HFFc6 (cell line): Measurements from ENCODE around the gene KIRREL3. TPM values are rescaled to one million over a fixed set of nuclear protein-coding genes. Genes with fewer than 3 reads are reported as not detected.
"Not testable (repeated sequence)": the region's sequence is repeated elsewhere in the genome, so short reads cannot be mapped to it uniquely, and the experiment has no call there.

Experiments
- DNase-seq: peaks from one replicate; pipeline ENCODE4 v3.0.0-alpha.2; 2018
- H3K27ac Mint-ChIP-seq: 2 replicates; pipeline ENCODE4 v1.8.0; 2020; ENCODE audit warnings: mild to moderate bottlenecking, mixed read lengths
- H3K27me3 Mint-ChIP-seq: 2 replicates; pipeline ENCODE4 v1.8.0; 2021; ENCODE audit warnings: mild to moderate bottlenecking, moderate library complexity, mixed read lengths; ENCODE audit not compliant: insufficient read depth
- H3K36me3 Mint-ChIP-seq: 2 replicates; pipeline ENCODE4 v1.8.0; 2021; ENCODE audit warnings: low read depth, mixed read lengths
- H3K4me1 Mint-ChIP-seq: 2 replicates; pipeline ENCODE4 v1.8.0; 2020; ENCODE audit warnings: low read depth, mixed read lengths
- H3K4me3 Mint-ChIP-seq: 2 replicates; pipeline ENCODE4 v1.8.0; 2020; ENCODE audit warnings: mild to moderate bottlenecking, moderate library complexity, mixed read lengths
- H3K9me3 Mint-ChIP-seq: 2 replicates; pipeline ENCODE4 v1.8.0; 2020; ENCODE audit warnings: mild to moderate bottlenecking, mixed read lengths
- total RNA-seq, 6 experiments: library from RNA; stranded (reverse); fragmentation: NEBNext Ultra II Directional; extraction: Animal tissue kit (Norgen Biotek cat#: 25700); gene quantifications; 2 replicates in 1 of 6; 3 replicates in 5 of 6; pipeline ENCODE4 v1.2.3, GENCODE V29; 2021
- TF ChIP-seq, protein P1 (sequence below): fragments of 200-600 bp; sonication (generic); IDR thresholded peaks from 2 replicates; pipeline ENCODE4 v1.5.0; 2021; ENCODE audit warnings: antibody characterized with exemption, mild to moderate bottlenecking

Gene KIRREL3
- total RNA-seq, 6 experiments from 2014 or later, result 22.2 to 38.2 (median 33.2) TPM

DNA sequence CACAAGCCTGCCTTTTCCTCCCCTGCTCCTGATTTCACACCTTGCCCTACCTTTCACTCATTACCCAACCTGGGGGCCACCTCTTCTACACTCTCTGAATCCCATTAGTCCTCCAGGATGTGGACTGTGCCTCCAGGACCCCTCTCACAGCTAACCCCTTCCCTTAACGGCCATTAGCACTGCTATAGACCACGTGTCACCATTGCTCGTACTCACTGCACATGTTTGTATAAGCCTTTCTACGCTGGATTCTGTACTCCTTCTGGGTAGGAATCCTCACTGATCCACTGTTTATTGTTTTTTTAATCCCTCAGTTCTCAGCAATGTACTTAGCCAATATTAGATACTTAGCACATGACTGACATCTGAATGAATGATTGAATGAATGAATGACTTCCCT is 40.9 kb downstream of the KIRREL3 start:
- Mint-ChIP-seq H3K4me3 (no peak overlapping the region), H3K36me3 (peaks cover 44% of the 10 kb centered on the region), H3K9me3 (no peaks in the 10 kb centered on the region), H3K4me1 (peaks cover 36% of the 10 kb centered on the region), H3K27me3 (no peaks in the 10 kb centered on the region; the same call in 1 of the 2 replicates), H3K27ac (no peak overlapping the region)
- DNase-seq, result no peak
- TF ChIP-seq, protein P1, sequence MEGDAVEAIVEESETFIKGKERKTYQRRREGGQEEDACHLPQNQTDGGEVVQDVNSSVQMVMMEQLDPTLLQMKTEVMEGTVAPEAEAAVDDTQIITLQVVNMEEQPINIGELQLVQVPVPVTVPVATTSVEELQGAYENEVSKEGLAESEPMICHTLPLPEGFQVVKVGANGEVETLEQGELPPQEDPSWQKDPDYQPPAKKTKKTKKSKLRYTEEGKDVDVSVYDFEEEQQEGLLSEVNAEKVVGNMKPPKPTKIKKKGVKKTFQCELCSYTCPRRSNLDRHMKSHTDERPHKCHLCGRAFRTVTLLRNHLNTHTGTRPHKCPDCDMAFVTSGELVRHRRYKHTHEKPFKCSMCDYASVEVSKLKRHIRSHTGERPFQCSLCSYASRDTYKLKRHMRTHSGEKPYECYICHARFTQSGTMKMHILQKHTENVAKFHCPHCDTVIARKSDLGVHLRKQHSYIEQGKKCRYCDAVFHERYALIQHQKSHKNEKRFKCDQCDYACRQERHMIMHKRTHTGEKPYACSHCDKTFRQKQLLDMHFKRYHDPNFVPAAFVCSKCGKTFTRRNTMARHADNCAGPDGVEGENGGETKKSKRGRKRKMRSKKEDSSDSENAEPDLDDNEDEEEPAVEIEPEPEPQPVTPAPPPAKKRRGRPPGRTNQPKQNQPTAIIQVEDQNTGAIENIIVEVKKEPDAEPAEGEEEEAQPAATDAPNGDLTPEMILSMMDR, result no peak

DNA sequence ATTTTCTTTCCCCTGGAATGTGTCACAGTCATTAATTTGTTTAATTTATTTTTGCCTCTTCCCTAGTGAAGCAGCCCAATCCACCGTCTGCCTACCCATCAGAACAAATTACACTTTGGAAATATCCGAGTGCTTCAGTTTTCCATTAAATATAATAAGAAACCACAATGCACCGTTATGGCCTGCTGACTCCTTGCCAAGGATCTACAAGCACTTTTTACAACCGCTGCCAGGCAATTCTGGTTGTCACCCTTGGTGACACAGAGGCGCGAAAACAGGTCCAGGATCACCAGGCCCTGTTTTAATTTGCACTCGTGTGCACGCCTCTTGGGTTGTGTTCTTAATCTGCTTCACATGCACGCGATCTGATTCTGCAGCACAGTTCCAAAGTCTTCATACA is 43.9 kb downstream of the KIRREL3 start:
- no peak for DNase-seq
- Mint-ChIP-seq H3K9me3 (no peaks in the 10 kb centered on the region), H3K36me3 (peaks cover 48% of the 10 kb centered on the region), H3K27me3 (no peaks in the 10 kb centered on the region; the same call in 1 of the 2 replicates), H3K27ac (no peak overlapping the region), H3K4me3 (no peak overlapping the region), H3K4me1 (peaks cover 21% of the 10 kb centered on the region)
- TF ChIP-seq, protein P1, result no peak

DNA sequence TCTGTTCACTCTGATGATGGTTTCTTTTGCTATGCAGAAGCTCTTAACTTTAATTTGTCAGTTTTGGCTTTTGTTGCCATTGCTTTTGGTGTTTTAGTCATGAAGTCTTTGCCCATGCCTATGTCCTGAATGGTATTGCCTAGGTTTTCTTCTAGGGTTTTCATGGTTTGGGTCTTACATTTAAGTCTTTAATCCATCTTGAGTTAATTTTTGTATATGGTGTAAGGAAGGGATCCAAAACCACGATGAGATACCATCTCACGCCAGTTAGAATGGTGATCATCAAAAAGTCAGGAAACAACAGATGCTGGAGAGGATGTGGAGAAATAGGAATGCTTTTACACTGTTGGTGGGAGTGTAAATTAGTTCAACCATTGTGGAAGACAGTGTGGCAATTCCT is 48.0 kb downstream of the KIRREL3 start:
- not testable (repeated sequence) for H3K27me3 Mint-ChIP-seq, H3K9me3 Mint-ChIP-seq, H3K27ac Mint-ChIP-seq, H3K4me3 Mint-ChIP-seq
- DNase-seq, result peak; percentile 6
- H3K36me3 Mint-ChIP-seq, result peaks cover 38% of the 10 kb centered on the region
- peaks cover 46% of the 10 kb centered on the region for H3K4me1 Mint-ChIP-seq

DNA sequence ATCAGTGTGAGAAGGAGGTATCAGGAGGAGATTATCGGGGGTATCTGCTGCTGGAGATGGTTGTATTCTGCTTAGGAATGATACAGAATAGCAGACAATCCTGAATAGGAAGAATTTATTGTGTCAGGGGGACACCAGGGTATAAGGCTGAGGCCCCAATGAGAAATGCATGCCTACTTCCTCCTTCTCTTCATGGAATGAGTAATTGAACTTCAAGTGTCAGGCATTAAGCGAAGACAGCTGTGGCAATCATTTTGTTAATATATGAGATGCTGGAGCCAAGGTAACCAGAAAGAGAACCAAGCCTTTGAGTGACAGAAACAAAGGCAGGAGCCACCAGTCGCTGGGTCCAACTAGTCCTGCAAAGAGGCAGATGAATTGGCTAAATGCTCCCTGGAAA is 49.1 kb downstream of the KIRREL3 start:
- DNase-seq, result no peak
- H3K4me3 Mint-ChIP-seq, result no peak overlapping the region
- no peaks in the 10 kb centered on the region for H3K27me3 Mint-ChIP-seq
- H3K9me3 Mint-ChIP-seq, result no peaks in the 10 kb centered on the region
- peaks cover 36% of the 10 kb centered on the region for H3K36me3 Mint-ChIP-seq
- TF ChIP-seq, protein P1, result no peak
- no peak overlapping the region for H3K27ac Mint-ChIP-seq
- peaks cover 46% of the 10 kb centered on the region for H3K4me1 Mint-ChIP-seq

DNA sequence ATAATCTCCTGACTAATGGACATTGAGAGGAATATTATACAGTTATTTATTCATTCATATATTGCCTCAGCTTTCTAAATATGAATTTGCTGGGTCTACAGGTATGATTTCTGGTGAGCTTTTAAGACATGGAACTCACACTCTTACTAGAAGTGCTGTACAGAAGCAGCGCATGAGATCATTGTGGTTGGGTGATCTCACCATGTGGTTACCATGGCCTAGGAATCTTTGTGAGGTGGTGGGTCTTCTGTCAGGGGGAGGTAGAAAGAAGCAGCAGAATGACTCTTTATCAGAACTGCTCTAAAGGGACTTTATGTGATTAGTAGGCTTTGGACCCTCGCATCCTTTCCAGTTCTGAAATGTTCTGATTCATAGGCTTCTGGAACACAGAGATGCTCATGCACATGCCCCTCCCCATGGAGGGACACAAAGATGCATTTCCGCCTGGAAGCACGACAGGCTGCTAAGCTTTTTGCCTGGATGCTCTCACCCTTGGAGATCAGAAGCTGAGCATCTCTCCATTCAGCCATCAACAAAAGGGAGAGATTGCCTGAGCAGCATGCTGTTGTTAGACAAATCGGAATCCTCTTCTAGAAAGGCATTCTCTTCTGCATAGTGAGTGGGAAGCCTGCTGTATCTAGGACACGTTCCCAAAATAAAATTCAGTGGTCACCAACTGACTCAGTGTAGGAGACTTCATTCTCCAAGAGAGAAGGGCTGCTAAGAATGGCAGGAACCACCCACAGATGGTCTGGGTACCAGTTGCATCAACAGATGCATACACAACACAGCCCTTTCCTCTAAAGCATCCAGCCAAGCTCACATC is 51.3 kb downstream of the KIRREL3 start:
- peaks cover 30% of the 10 kb centered on the region for H3K36me3 Mint-ChIP-seq
- H3K4me3 Mint-ChIP-seq, result peak overlapping the region; percentile 3; the same call in 1 of the 2 replicates
- peaks cover 46% of the 10 kb centered on the region for H3K4me1 Mint-ChIP-seq
- peak; percentile 58 for DNase-seq
- H3K27ac Mint-ChIP-seq, result peak overlapping the region; percentile 70
- TF ChIP-seq, protein P1, result no peak
- H3K9me3 Mint-ChIP-seq, result no peaks in the 10 kb centered on the region
- H3K27me3 Mint-ChIP-seq, result no peaks in the 10 kb centered on the region

DNA sequence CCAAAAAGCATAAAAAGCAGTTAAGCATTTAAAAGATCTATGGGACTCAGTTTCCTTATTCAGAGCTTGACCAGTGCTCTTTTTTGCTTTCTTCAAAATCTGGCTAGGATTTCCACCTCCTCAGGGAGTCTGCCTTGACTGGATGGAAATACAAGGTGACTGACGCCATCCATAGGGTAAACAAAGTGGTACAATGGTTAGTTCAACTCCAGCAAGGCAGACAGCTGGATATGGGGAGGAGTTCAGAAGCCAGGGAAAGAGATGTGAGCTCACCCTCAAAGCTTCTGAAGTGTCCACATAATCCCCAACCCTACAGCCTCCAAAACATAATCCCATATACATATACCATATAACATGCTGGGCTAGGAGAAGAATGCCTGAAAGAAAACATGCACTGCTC is 52.0 kb downstream of the KIRREL3 start:
- H3K27ac Mint-ChIP-seq, result peak overlapping the region; percentile 56
- H3K4me1 Mint-ChIP-seq, result peaks cover 46% of the 10 kb centered on the region
- H3K4me3 Mint-ChIP-seq, result no peak overlapping the region
- no peaks in the 10 kb centered on the region for H3K9me3 Mint-ChIP-seq
- peaks cover 25% of the 10 kb centered on the region for H3K36me3 Mint-ChIP-seq
- no peak for DNase-seq
- H3K27me3 Mint-ChIP-seq, result no peaks in the 10 kb centered on the region
- TF ChIP-seq, protein P1, result no peak
